Activated T-cell treated with anti-CD3 and anti-CD28 coated beads, Interleukin-2, amount 50 U/mL, for 24 hours (primary cell): ENCODE data around the gene SALL2.
A peak's percentile ranks its signal among the peaks of the same experiment; 100 is the strongest.

Experiments used
- DNase-seq: peaks from one replicate; pipeline ENCODE4 v3.0.0-alpha.2; 2020
- H3K27ac Mint-ChIP-seq: 2 replicates; pipeline ENCODE4 v1.8.0; 2020; ENCODE audit warnings: mild to moderate bottlenecking, mixed read lengths
- H3K27me3 Mint-ChIP-seq: 2 replicates; pipeline ENCODE4 v1.8.0; 2020; ENCODE audit warnings: mixed read lengths
- H3K36me3 Mint-ChIP-seq: 2 replicates; pipeline ENCODE4 v1.8.0; 2020; ENCODE audit warnings: low read depth, mixed read lengths
- H3K4me1 Mint-ChIP-seq: 2 replicates; pipeline ENCODE4 v1.8.0; 2020; ENCODE audit warnings: low read depth, mixed read lengths
- H3K4me3 Mint-ChIP-seq: 2 replicates; pipeline ENCODE4 v1.8.0; 2020; ENCODE audit warnings: mild to moderate bottlenecking, moderate library complexity, mixed read lengths
- H3K9me3 Mint-ChIP-seq: 2 replicates; pipeline ENCODE4 v1.8.0; 2020; ENCODE audit warnings: mixed read lengths

The SALL2 gene

DNA sequence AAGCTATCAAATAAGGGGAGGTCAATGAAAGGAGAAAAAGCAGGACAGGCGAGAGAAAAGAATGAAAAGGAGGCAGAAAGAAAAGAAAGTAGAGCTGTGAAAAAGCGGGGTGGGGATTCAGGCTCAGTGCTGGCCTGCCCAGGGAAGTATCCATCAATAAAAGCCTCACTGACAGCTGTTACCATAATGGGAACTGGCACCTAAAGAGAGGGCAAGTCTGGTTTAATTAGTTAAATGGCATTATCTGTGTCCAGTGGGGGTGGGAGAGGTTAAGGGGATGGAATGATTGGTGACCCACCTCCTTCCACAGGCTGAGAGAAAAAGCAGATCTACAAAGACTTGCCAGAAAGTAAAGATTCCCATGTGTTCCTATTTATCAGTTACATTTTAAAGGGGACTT is 7.4 kb downstream of the SALL2 start:
- H3K27ac Mint-ChIP-seq: no peak overlapping the region
- no peak overlapping the region for H3K4me3 Mint-ChIP-seq
- peaks cover 3% of the 10 kb centered on the region for H3K27me3 Mint-ChIP-seq
- no peaks in the 10 kb centered on the region for H3K9me3 Mint-ChIP-seq
- no peak for DNase-seq
- H3K36me3 Mint-ChIP-seq: no peaks in the 10 kb centered on the region
- no peaks in the 10 kb centered on the region for H3K4me1 Mint-ChIP-seq

DNA sequence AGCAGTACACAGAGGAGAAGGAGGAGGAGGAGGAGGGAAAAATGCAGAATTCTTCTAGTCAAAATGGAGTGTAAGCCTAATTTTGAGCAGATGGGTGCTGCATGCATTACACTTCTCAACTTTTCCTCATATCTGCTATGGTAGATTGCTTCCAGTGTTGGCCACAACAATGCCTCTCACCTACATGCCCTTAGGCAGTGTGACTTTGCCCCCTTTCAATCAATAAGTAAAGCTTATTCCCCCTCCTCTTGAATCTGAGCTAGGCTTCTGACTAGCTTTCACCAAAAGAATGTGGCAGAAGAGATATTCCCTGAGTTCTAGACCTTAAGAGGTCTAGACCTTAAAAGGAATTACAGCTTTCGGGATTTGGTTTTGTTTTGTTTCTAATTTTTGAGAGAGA is 11.8 kb downstream of the SALL2 start:
- H3K4me1 Mint-ChIP-seq: peaks cover 15% of the 10 kb centered on the region
- peaks cover 24% of the 10 kb centered on the region for H3K36me3 Mint-ChIP-seq
- no peak overlapping the region for H3K4me3 Mint-ChIP-seq
- peaks cover 3% of the 10 kb centered on the region for H3K27me3 Mint-ChIP-seq
- H3K27ac Mint-ChIP-seq: no peak overlapping the region
- peaks cover 6% of the 10 kb centered on the region for H3K9me3 Mint-ChIP-seq
- DNase-seq: no peak

- Mint-ChIP-seq H3K27ac (peak within 1 kb of the TSS; percentile 99), H3K36me3 (peaks cover 52% of the 10 kb centered on the region), H3K27me3 (peaks cover 1% of the 10 kb centered on the region), H3K4me3 (peak within 1 kb of the TSS; percentile 99), H3K4me1 (peaks cover 40% of the 10 kb centered on the region), H3K9me3 (peaks cover 6% of the 10 kb centered on the region)
- DNase-seq: peak; percentile 90
Measured at GRCh38 chr14:21510735-21511657, 15.2 kb downstream of the SALL2 start, which contains the start of gene METTL3. Gene METTL3 (minus strand): TSS chr14:21511340. CDS start chr14:21511223, 117 bp downstream.

GRCh38 chr14:21509432-21510143 is 16.6 kb downstream of the SALL2 start:
- no peak for DNase-seq
- Mint-ChIP-seq H3K27ac (peak overlapping the region; percentile 99), H3K9me3 (peaks cover 6% of the 10 kb centered on the region), H3K4me3 (peak overlapping the region; percentile 99), H3K4me1 (peaks cover 51% of the 10 kb centered on the region), H3K36me3 (peaks cover 62% of the 10 kb centered on the region), H3K27me3 (no peaks in the 10 kb centered on the region)

GRCh38 chr14:21506557-21506956 is 19.6 kb downstream of the SALL2 start:
- no peak overlapping the region for H3K27ac Mint-ChIP-seq
- no peaks in the 10 kb centered on the region for H3K27me3 Mint-ChIP-seq

DNA sequence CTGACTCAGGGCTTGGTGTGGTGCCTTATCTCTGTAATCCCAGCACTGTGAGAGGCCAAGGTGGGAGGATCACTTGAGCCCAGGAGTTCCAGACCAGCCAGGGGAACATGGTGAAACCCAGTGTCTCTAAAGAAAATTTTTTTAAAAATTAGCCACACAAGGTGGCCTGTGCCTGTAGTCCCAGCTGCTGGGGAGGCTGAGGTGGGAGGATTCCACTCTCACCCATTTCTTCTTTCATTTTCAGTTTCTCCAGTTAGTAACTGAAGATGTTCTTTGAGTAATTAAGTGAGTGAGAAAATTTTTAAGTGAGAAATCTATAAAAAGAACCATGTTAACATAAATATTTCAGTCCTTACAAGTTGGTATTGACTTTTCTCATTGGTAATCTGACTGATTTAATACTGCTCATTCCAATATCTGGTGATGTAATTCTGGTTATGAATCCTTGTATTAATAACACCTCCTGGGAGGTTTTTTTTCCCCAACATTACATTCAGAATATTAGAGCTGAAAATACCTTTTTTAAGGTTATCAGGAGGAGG is 21.1 kb downstream of the SALL2 start:
- Mint-ChIP-seq H3K36me3 (peaks cover 85% of the 10 kb centered on the region), H3K27ac (peak overlapping the region; percentile 87), H3K27me3 (no peaks in the 10 kb centered on the region), H3K4me3 (peak overlapping the region; percentile 23), H3K9me3 (no peaks in the 10 kb centered on the region), H3K4me1 (peaks cover 62% of the 10 kb centered on the region)
- DNase-seq: no peak

More at GRCh38 chr14:21506557-21506956, 19.6 kb downstream of the SALL2 start:
- Mint-ChIP-seq H3K9me3 (peaks cover 2% of the 10 kb centered on the region), H3K4me3 (no peak overlapping the region), H3K4me1 (peaks cover 58% of the 10 kb centered on the region), H3K36me3 (peaks cover 84% of the 10 kb centered on the region)
- DNase-seq: no peak

GRCh38 chr14:21503376-21503775 is 22.8 kb downstream of the SALL2 start:
- Mint-ChIP-seq H3K4me1 (peaks cover 62% of the 10 kb centered on the region), H3K27me3 (no peaks in the 10 kb centered on the region), H3K27ac (peak overlapping the region; percentile 86), H3K4me3 (no peak overlapping the region), H3K9me3 (no peaks in the 10 kb centered on the region), H3K36me3 (peaks cover 86% of the 10 kb centered on the region)
- no peak for DNase-seq

- Mint-ChIP-seq H3K27ac (peak overlapping the region; percentile 57), H3K27me3 (no peaks in the 10 kb centered on the region), H3K9me3 (no peaks in the 10 kb centered on the region), H3K4me1 (peaks cover 49% of the 10 kb centered on the region), H3K36me3 (peaks cover 90% of the 10 kb centered on the region), H3K4me3 (no peak overlapping the region)
- no peak for DNase-seq
Measured at GRCh38 chr14:21501568-21501967, 24.6 kb downstream of the SALL2 start.

DNA sequence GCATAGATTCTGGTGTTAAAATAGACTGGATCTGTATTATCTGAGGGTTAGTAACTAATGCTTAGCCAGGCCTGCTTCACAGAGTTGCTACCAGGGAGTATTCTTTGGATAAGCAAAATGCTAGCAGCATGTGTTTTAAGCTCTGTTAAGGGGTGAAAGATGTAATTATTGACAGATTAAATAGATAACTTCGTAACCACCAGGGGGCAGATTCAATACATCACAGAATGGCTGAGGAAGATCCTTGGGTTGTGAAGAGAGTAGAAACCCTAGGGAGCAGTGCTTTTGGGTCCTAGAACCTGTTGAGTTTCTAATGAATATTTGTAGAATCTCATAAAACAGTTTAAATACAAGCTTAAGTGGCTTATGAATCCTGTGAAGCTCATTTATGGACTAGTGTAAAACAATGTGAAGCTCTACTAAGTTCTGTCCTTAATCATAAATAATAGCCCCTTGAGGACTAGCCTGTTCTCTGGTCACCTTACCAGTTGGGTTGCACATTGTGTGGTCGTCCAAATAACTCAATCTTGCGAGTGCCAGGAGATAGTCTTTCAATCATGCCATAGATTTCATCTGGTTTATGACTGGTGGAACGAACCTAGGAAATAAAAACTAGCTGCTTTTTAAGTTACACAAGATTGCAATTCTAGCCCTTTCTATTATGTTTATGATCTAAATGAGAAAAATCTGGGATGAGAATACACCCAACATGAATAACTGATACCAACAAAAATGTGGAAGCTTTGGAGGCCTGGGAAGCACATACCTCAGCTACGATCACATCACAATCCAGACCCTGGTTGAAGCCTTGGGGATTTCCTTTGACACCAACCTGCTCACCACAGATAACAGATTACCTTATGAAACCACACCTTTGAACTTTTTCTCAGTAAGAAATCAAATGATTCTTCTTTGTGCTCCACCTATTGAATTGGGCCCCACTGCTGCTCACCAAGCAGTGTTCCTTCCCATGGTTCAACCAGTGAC is 27.3 kb downstream of the SALL2 start:
- Mint-ChIP-seq H3K36me3 (peaks cover 95% of the 10 kb centered on the region), H3K27ac (peak overlapping the region; percentile 82), H3K4me3 (no peak overlapping the region), H3K4me1 (peaks cover 31% of the 10 kb centered on the region), H3K9me3 (no peaks in the 10 kb centered on the region), H3K27me3 (no peaks in the 10 kb centered on the region)
- DNase-seq: no peak

DNA sequence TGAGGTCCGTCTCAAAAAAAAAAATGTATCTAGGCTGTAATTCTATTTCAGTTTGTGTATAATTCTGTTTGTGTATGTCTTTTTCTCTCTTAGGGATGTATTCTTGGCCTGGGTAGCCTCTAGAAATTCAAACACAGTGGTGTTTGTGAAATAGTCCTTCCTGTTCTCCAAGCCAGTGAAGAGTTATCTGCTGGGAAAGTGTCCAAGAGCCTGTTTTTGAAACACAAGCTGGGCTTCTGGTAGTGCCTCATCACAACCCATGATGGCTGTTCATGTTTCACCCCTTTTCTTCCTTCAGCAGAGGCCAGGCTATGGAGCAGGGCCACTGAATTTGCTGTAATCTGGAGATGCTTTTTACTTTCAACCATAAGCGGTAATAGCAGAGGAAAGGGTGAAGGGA is 29.7 kb downstream of the SALL2 start:
- Mint-ChIP-seq H3K4me3 (no peak overlapping the region), H3K27ac (no peak overlapping the region), H3K9me3 (no peaks in the 10 kb centered on the region), H3K36me3 (peaks cover 91% of the 10 kb centered on the region), H3K27me3 (no peaks in the 10 kb centered on the region), H3K4me1 (peaks cover 24% of the 10 kb centered on the region)
- DNase-seq: no peak

GRCh38 chr14:21494902-21495762 is 31.0 kb downstream of the SALL2 start:
- Mint-ChIP-seq H3K9me3 (no peaks in the 10 kb centered on the region), H3K27ac (peak overlapping the region; percentile 84), H3K27me3 (no peaks in the 10 kb centered on the region), H3K4me1 (peaks cover 16% of the 10 kb centered on the region), H3K36me3 (peaks cover 89% of the 10 kb centered on the region), H3K4me3 (no peak overlapping the region)
- no peak for DNase-seq

DNA sequence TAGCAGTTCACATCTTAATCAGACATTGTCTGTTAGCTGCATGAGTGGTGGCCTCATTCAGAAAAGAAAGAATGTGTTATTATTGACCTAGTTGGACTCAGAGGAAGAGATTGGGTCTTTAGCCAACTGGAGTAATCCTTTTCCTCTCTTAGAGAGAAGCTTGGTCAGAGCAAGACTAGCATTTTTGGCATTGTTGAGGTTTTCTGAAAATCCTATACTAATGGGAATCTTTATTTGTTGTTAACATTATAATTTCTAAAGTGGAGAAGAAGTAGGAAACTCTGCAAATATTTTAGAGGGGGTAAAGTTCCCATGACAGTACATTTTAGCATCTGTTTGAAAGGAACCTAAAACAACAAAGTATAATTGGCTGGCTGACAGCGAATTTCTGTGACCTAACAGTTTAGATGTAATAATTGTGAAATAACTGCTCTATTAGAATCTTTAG is 39.5 kb downstream of the SALL2 start:
- no peak overlapping the region for H3K4me3 Mint-ChIP-seq
- peaks cover 10% of the 10 kb centered on the region for H3K4me1 Mint-ChIP-seq

More for the DNA sequence above, 39.5 kb downstream of the SALL2 start:
- Mint-ChIP-seq H3K36me3 (peaks cover 63% of the 10 kb centered on the region), H3K27me3 (no peaks in the 10 kb centered on the region), H3K27ac (no peak overlapping the region), H3K9me3 (no peaks in the 10 kb centered on the region)
- no peak for DNase-seq
